Measurements from ENCODE around the gene MCRIP2.
A peak's percentile ranks its signal among the peaks of the same experiment; 100 is the strongest.

GRCh38 chr16:685967-686366 is 44.3 kb downstream of the MCRIP2 start:
- TF ChIP-seq, protein P1, sequence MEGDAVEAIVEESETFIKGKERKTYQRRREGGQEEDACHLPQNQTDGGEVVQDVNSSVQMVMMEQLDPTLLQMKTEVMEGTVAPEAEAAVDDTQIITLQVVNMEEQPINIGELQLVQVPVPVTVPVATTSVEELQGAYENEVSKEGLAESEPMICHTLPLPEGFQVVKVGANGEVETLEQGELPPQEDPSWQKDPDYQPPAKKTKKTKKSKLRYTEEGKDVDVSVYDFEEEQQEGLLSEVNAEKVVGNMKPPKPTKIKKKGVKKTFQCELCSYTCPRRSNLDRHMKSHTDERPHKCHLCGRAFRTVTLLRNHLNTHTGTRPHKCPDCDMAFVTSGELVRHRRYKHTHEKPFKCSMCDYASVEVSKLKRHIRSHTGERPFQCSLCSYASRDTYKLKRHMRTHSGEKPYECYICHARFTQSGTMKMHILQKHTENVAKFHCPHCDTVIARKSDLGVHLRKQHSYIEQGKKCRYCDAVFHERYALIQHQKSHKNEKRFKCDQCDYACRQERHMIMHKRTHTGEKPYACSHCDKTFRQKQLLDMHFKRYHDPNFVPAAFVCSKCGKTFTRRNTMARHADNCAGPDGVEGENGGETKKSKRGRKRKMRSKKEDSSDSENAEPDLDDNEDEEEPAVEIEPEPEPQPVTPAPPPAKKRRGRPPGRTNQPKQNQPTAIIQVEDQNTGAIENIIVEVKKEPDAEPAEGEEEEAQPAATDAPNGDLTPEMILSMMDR (IDR thresholded peaks at IDR 0.05 in 8 of 11, conservative IDR thresholded peaks at IDR 0.05 in 3 of 11), result peak in 7 of 11 experiments; percentile 6 to 54 (median 28)
- TF ChIP-seq POLR2AphosphoS5 (IDR thresholded peaks at IDR 0.05) (no peak), POLR2A (IDR thresholded peaks at IDR 0.05) (no peak)

Measured in spleen (tissue), 7 donors.